Mucosa of descending colon (tissue), 3 donors: Measurements from ENCODE around the gene NDRG2. TPM values are rescaled to one million over a fixed set of nuclear protein-coding genes. Genes with fewer than 3 reads are reported as not detected.

Source experiments
- ATAC-seq: fragments of 200-7000 bp; cut with Tn5 transposase; one replicate; pipeline ENCODE4 v1.9.1; 2020; ENCODE audit warnings: mild to moderate bottlenecking, moderate library complexity
- DNase-seq, 3 donors: peaks; one replicate each; pipeline ENCODE4 v3.0.0-alpha.2; 2020
- H3K36me3 ChIP-seq: fragments of 200-600 bp; one replicate; pipeline ENCODE4 v1.8.0; 2021; ENCODE audit warnings: low read depth, mild to moderate bottlenecking
- H3K4me1 ChIP-seq: fragments of 200-600 bp; one replicate; pipeline ENCODE4 v1.8.0; 2021; ENCODE audit warnings: low read depth, mild to moderate bottlenecking
- H3K4me3 ChIP-seq: fragments of 200-600 bp; one replicate; pipeline ENCODE4 v1.8.0; 2021; ENCODE audit warnings: mild to moderate bottlenecking
- H3K9me3 ChIP-seq: fragments of 200-600 bp; one replicate; pipeline ENCODE4 v1.8.0; 2021; ENCODE audit warnings: mild to moderate bottlenecking
- intact Hi-C, 2 donors: fragments of 100-400 bp; cut with DNase I in 1 of 2; cut with micrococcal nuclease in 1 of 2; formaldehyde crosslinking; loops; one replicate each; pipeline versions ENCODE4 v1.11.0 to v1.11.1; 2022; cut with DNase I, micrococcal nuclease
- total RNA-seq, 3 donors: library from RNA; stranded (reverse); fragmentation: NEBNext Ultra II Directional in 2 of 3; extraction: Animal tissue kit (Norgen Biotek cat#: 25700) in 2 of 3; gene quantifications; one replicate each; pipeline versions ENCODE4 v1.2.1 to v1.2.4, GENCODE V29; 2021 to 2023
- TF ChIP-seq, protein P1 (sequence below): fragments of 200-600 bp; IDR thresholded peaks from one replicate; pipeline ENCODE4 v1.8.0; 2022; ENCODE audit warnings: antibody characterized with exemption, mild to moderate bottlenecking
- donor health status: DM: no; HTN: no; CAD: no; lungs with moderate emphysema.
- donor health status: DM: no; HTN: no; CAD: no.
- donor health status: DM: no; HTN: yes; CAD: no.

The NDRG2 gene
- total RNA-seq, 3 donors from 2014 or later: 156 to 212 (median 188) TPM

DNA sequence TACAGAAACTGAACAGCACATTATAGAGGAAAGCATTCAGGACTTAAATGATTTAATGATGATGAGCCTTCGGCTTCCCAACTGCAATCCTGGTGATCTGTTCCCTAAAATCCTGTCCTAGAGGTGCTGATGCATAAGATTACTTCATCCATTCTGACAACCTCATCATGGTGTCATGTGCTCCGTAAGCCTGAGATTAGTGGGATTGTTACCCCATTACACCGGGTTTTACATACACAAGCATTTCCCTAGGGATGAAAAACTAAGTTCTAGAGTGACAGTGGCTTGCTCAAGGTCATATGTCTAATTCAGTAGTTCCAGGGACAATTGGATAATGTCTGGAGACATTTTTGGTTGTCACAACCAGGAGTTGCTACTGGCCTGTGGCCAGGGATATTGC lies 12.3 kb upstream of the NDRG2 start:
- TF ChIP-seq, protein P1, sequence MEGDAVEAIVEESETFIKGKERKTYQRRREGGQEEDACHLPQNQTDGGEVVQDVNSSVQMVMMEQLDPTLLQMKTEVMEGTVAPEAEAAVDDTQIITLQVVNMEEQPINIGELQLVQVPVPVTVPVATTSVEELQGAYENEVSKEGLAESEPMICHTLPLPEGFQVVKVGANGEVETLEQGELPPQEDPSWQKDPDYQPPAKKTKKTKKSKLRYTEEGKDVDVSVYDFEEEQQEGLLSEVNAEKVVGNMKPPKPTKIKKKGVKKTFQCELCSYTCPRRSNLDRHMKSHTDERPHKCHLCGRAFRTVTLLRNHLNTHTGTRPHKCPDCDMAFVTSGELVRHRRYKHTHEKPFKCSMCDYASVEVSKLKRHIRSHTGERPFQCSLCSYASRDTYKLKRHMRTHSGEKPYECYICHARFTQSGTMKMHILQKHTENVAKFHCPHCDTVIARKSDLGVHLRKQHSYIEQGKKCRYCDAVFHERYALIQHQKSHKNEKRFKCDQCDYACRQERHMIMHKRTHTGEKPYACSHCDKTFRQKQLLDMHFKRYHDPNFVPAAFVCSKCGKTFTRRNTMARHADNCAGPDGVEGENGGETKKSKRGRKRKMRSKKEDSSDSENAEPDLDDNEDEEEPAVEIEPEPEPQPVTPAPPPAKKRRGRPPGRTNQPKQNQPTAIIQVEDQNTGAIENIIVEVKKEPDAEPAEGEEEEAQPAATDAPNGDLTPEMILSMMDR: no peak
- H3K9me3 ChIP-seq: no peaks in the 10 kb centered on the region
- intact Hi-C loops: no loop called here
- peaks cover 20% of the 10 kb centered on the region for H3K4me1 ChIP-seq
- ATAC-seq: no peak
- no peaks in the 10 kb centered on the region for H3K36me3 ChIP-seq
- DNase-seq: no peak
- H3K4me3 ChIP-seq: no peak overlapping the region

DNA sequence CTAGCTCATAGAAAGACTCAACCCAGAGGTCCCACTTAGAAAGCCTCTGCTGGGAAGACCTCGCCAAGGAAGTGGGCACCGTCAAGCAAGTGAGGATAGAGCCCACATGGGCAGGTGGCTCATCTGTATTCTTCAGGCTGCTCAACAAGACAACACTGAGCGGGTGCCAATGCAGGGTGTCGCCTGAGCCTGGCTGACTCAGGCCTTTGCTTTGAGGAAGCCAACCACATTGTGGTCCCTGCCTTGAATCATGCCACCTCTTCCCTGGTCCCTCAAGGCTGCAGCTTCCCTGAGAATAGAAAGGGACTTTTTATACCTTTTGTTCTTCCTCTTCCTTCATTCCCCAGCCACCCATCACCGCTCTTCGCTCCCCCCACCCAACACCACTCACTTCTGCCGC lies 11.9 kb upstream of the NDRG2 start:
- no peaks in the 10 kb centered on the region for H3K36me3 ChIP-seq
- ATAC-seq: no peak
- TF ChIP-seq, protein P1: no peak
- DNase-seq: no peak
- no peaks in the 10 kb centered on the region for H3K9me3 ChIP-seq
- H3K4me3 ChIP-seq: no peak overlapping the region
- intact Hi-C loops: no loop called here
- H3K4me1 ChIP-seq: peaks cover 20% of the 10 kb centered on the region

DNA sequence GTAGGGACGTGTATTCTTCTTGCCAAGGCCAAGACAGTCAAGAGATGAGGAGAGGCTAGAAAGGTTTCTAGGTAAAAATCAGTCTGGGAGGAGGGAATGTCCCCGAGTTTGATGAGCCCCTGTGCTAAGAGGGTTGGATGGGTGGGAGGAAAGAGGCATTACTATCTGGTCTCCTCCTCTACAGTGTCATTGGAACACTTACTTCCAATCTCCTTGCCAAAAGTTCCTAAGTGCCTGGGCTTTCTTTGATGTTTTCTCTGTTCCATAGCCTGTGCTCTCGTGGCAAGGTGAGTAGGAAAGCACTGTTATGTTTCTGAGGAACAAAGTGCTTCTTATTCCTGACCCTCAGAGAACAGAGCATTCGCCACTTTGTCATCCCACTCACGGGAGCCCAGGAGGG lies 9.8 kb upstream of the NDRG2 start, which contains the start of gene RNASE13:
Gene RNASE13 (minus strand): TSS at position 101 of the 400 bp plus-strand sequence. CDS start 519 bp downstream, outside the sequence.
- no peak for DNase-seq
- Histone ChIP-seq H3K36me3 (no peaks in the 10 kb centered on the region), H3K4me1 (peaks cover 17% of the 10 kb centered on the region), H3K4me3 (no peak within 1 kb of the TSS), H3K9me3 (no peaks in the 10 kb centered on the region)
- TF ChIP-seq, protein P1: no peak
- ATAC-seq: no peak
- intact Hi-C loops: no loop called here

DNA sequence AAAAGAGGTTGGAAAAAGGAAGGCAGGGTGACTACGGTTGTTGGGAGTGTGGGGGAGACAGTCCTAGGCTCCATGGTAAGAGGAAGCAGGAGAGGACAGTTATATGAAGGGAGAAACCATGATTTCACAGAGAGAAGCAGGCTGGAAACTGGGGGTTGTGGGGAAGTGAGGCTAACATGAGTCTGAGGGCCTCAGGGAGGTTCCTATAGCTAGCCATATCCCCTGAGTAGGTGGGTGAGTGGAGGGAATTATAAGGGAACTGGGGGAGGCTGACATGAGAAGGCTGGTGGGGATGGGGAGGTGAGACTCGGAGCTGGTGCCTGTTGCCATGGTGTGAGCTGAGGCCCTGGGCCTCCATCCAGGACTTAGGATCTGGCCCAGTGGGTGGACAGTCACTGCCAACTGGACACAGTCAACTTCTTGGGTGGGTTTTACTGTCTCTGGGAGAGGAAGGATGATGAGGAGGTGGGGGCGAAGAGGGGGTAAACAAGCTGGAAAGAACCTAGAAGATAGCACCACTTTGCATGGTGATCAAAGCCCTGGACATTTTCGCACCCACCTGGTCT lies 8.4 kb upstream of the NDRG2 start:
- DNase-seq (no peak), ATAC-seq (no peak)
- TF ChIP-seq, protein P1: no peak
- Histone ChIP-seq H3K4me1 (peaks cover 3% of the 10 kb centered on the region), H3K36me3 (no peaks in the 10 kb centered on the region), H3K9me3 (no peaks in the 10 kb centered on the region), H3K4me3 (no peak overlapping the region)
- intact Hi-C loops: no loop called here

DNA sequence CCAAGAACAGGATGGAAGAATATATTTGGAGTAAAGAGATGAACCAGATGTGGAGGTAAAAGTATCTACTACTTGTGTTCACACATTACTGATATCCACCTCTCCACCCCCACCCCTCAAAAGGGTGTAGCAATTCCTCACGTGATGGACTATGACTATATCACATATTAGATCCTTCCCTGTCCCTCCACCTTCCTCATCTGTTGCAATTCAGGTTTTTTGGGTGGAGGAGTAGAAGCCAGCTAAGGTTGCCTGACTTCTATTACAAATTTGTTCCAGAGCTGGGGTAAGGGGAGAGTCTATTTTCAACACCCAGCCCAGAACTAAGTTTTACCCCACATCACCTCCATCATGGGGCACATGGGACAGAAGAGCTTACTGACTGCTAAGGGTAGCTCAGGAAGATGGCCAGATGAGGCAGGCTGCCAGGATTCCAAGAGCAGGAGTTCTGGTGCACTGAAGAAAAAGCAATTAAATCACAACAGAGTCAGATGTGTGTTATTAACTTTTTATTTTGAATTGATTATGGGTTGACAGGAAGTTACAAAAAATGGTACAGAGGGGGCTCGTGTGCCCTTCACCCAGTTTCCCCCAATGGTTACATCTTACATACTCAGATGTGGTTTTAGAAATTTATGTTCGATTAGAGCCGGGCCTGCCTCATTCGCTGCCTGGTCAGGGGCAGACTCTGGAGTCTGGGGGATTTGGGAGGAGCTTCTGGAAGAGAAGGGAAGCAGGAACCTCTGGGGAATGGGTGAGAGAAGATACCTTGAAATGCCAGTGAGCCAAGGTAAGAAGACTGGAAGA lies 7.7 kb upstream of the NDRG2 start:
- ATAC-seq (no peak), DNase-seq (no peak)
- TF ChIP-seq, protein P1: no peak
- intact Hi-C loops: no loop called here
- no peaks in the 10 kb centered on the region for H3K36me3 ChIP-seq
- H3K4me1 ChIP-seq: no peaks in the 10 kb centered on the region
- H3K4me3 ChIP-seq: no peak overlapping the region
- no peaks in the 10 kb centered on the region for H3K9me3 ChIP-seq
